Esophagus muscularis mucosa (tissue), 3 donors: ENCODE data around the gene ANO8.

Source experiments
- CTCF ChIP-seq, 3 experiments: fragments of 200-600 bp in 2 of 3; fragments of 450-650 bp in 1 of 3; sonication (generic) in 2 of 3; IDR thresholded peaks; one replicate each; pipeline ENCODE4 v1.5.1; 2017 to 2019; ENCODE audit warnings: antibody characterized with exemption in 3 of 3, mild to moderate bottlenecking in 2 of 3, moderate library complexity in 1 of 3
- POLR2A ChIP-seq: fragments of 450-650 bp; IDR thresholded peaks from one replicate; pipeline ENCODE4 v1.6.1; 2017; ENCODE audit warnings: antibody characterized with exemption, moderate library complexity, mild to moderate bottlenecking, low read depth
- POLR2AphosphoS5 ChIP-seq, 2 donors: sonication (generic); formaldehyde crosslinking; IDR thresholded peaks; one replicate each; pipeline ENCODE4 v1.6.1; 2017; ENCODE audit warnings: antibody characterized with exemption in 2 of 2

DNA sequence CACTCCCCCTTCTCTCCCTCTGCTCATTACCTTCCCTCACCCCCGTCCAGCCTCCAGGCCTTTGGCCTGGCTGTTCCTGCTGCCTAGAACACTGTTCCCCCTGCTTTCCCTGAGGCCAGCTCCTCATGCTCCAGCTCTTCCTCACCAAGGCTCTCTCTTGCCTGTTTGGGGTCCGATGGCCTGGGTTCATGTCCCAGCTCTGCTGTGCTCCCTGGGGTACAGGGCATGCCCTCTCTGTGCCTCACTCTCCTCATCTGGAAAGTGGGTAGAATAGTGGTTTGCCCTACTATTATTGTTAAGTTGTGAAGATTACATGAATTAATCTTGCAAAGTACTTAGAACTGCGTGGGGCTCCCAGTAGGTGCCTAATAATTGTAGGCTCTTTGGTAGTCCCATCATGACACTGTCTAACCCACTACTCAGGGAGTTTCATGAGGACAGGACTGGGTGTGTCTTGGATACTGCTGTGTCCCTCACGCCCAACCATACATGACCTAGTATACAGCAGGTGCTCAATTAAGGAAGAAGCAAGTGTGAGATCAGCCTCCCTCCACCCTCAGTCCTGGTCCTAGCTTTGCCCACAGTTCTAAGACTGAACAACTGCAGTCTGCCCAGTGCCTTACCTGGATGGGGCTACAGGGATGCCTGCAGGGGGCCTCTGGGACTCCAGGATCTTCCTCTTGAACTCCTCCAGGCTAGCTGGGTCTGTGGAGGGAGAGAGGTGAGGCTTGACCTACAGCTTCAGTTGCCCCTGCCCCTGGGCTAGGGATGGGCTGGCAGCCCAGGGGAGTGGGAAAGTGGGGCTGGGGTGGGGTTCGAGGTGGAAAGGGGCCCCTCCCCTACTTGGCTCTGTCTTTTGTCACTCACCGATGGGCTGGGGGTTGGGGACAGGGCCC is 25.5 kb upstream of the ANO8 start:
- TF ChIP-seq POLR2AphosphoS5 (IDR thresholded peaks at IDR 0.05), result no peak
- no peak for TF ChIP-seq CTCF (IDR thresholded peaks at IDR 0.05)
- no peak for TF ChIP-seq POLR2A
